GM20431 (cell line): ENCODE measurements around the gene PCDHB3.
"Not testable (repeated sequence)": the region's sequence is repeated elsewhere in the genome, so short reads cannot be mapped to it uniquely, and the experiment has no call there.

ENCODE experiments used
- in situ Hi-C: fragments of 300-500 bp; cut with MseI, MboI; formaldehyde crosslinking; loops from one replicate; pipeline ENCODE4 v1.15.0; 2020; ENCODE audit warnings: low sequenced_read_pairs; ENCODE audit not compliant: unreplicated experiment

The PCDHB3 gene

DNA sequence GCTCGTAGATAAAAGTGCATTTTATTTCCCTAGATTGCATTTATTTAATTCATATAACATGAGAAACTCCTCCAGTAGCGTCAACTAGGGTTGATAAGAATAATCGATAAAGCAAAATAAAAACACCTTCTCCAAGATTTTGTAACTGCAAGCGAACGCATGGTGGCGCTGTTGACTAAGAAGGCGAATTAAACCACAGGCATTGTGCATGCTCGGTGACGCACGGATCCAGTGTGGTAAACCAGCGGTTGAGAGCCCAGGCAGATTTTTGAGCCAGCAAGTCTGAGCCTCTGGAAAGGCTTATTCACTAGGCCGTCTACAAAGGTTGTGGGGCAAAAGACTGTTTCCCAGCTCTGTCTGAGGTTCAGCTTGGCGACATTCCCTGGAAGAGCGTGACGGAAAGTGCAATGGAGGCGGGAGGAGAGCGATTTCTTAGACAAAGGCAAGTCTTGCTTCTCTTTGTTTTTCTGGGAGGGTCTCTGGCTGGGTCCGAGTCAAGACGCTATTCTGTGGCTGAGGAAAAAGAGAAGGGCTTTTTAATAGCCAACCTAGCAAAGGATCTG lies at the start of gene PCDHB3:
TSS of gene PCDHB3 (plus strand) at position 231 of the 563 bp plus-strand sequence. CDS start at position 408, 177 bp downstream.
- in situ Hi-C loops, result no loop called here

- in situ Hi-C loops, result no loop called here
Observed at GRCh38 chr5:141050622-141051520, 49.4 kb upstream of the PCDHB3 start, which contains the start of gene PCDHB1. TSS of gene PCDHB1 (plus strand) at chr5:141051374. CDS start at chr5:141051471, 97 bp downstream.

DNA sequence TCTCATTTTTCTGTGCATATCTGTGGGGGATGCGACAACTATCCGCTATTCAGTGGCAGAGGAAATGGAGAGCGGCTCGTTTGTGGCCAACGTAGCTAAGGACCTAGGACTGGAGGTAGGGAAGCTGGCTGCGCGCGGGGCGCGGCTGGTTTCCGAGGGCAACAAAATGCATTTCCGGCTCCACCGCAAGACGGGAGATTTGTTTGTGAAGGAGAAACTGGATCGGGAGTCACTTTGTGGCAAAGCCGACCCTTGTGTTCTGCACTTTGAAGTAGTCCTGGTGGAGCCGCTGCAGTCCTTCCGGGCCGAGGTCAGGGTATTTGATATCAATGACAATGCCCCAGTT lies 48.8 kb upstream of the PCDHB3 start:
- in situ Hi-C loops, result no loop called here

DNA sequence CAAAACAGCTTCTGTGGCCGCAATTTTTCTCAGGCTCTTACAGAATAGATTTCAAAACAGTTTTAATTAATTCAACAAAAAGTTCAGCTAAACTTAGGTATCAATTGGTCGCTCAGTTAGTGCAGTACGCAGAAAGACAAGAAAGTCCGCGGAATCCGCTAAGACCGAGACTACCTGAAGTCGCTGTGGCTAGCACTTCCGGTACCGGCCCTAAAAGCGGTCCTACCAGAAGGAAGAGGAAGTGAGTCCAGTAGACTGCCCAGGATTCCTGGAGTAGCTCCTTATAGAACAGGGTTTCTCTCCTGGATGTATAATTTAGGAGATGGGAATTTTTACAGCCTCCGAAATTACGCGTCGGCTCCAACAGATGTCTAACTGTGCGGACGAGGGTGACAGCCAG lies 22.4 kb upstream of the PCDHB3 start:
- in situ Hi-C loops, result no loop called here

DNA sequence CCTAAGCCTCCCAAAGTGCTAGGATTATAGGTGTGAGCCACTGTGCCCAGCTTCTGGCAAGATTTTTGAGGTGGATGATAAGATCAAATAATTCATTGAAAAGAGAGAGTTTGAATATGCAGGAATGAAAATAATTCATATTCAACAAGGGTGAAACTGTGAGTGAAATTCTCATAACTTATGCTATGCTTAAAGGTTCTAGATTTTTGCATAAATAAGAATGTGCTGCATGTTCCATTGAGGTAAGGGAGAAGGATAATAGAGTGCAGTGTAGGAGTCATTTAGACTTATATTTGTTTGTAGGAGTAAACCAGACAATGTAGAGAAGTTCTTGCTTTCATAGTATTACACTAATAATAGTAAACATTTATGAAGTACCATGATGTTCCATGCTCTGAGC lies 18.0 kb upstream of the PCDHB3 start:
- in situ Hi-C loops, result no loop called here

GRCh38 chr5:141084487-141084989 lies 15.7 kb upstream of the PCDHB3 start:
- in situ Hi-C loops, result no loop called here

- in situ Hi-C loops, result no loop called here
Observed at GRCh38 chr5:141094481-141095262, 5.6 kb upstream of the PCDHB3 start, which contains the start of gene PCDHB2. TSS of gene PCDHB2 (plus strand) at chr5:141094615. CDS start at chr5:141094791, 176 bp downstream.

DNA sequence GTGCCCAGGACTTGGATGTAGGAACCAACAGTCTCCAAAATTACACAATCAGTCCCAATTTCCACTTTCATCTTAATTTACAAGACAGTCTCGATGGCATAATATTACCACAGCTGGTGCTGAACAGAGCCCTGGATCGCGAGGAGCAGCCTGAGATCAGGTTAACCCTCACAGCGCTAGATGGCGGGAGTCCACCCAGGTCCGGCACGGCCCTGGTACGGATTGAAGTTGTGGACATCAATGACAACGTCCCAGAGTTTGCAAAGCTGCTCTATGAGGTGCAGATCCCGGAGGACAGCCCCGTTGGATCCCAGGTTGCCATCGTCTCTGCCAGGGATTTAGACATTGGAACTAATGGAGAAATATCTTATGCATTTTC lies 5.0 kb upstream of the PCDHB3 start:
- in situ Hi-C loops, result no loop called here

- in situ Hi-C loops, result not testable (repeated sequence)
Observed at GRCh38 chr5:141096181-141096580, 4.1 kb upstream of the PCDHB3 start.

- in situ Hi-C loops, result not testable (repeated sequence)
Observed at GRCh38 chr5:141096586-141096985, 3.7 kb upstream of the PCDHB3 start.

DNA sequence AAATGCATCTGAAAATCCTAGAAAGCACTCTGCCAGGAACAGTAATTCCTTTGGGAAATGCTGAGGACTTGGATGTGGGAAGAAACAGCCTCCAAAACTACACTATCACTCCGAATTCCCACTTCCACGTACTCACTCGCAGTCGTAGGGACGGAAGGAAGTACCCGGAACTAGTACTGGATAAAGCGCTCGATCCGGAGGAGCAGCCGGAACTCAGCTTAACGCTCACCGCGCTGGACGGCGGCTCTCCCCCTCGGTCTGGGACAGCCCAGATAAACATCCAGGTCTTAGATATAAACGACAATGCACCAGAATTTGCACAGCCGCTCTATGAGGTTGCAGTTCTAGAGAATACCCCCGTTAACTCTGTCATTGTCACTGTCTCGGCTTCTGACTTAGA lies 786 bp downstream of the PCDHB3 start:
- in situ Hi-C loops, result no loop called here

DNA sequence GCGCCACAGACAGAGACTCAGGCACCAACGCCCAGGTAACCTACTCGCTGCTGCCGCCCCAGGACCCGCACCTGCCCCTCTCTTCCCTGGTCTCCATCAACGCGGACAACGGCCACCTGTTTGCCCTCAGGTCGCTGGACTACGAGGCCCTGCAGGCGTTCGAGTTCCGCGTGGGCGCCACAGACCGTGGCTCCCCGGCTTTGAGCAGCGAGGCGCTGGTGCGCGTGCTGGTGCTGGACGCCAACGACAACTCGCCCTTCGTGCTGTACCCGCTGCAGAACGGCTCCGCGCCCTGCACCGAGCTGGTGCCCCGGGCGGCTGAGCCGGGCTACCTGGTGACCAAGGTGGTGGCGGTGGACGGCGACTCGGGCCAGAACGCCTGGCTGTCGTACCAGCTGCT lies 1.8 kb downstream of the PCDHB3 start:
- in situ Hi-C loops, result not testable (repeated sequence)

DNA sequence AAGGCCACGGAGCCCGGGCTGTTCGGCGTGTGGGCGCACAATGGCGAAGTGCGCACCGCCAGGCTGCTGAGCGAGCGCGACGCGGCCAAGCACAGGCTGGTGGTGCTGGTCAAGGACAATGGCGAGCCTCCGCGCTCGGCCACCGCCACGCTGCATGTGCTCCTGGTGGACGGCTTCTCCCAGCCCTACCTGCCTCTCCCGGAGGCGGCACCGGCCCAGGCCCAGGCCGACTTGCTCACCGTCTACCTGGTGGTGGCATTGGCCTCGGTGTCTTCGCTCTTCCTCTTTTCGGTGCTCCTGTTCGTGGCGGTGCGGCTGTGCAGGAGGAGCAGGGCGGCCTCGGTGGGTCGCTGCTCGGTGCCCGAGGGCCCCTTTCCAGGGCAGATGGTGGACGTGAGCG lies 2.2 kb downstream of the PCDHB3 start:
- in situ Hi-C loops, result not testable (repeated sequence)

DNA sequence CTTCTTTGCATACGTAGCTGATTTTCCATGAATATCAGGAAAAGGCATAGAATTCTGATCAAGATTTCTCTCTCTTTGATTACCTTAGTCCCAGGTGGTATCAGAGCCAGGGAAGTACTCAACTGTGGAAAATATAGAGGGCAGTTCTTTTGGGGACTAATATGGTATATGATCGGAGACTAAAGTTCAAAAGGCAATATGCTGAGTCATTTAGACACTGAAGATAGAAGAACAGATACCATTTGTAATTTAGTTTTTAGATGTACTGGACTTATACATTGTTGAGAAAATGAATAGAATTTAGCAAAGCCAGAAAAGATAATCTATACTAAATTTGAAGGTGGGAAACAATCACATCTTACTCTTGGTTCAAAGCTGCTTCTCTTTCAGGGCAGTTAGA lies 5.1 kb downstream of the PCDHB3 start:
- in situ Hi-C loops, result no loop called here

DNA sequence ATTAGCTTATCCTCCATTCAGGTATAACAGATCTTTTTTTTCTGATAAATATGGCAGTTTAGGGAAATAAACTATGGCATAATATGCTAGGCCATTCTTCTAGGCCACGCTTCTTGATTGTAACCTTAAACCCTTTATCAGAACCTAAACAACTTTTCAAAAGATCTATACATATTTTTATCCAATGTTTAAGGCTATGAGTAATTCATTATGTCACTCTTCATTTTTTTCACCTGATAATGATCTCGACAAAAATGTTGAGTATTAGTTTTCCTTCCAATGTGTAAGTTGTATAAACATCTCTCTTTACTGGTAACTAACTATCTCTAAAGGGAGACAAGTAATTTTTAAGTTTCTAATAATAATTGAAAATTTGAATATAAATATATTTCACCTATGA lies 19.0 kb downstream of the PCDHB3 start:
- in situ Hi-C loops, result no loop called here

GRCh38 chr5:141121563-141121962 lies 21.3 kb downstream of the PCDHB3 start, which contains the start of gene PCDHB4:
TSS of gene PCDHB4 (plus strand) at chr5:141121818. CDS start at chr5:141121999, 181 bp downstream.
- in situ Hi-C loops, result no loop called here

DNA sequence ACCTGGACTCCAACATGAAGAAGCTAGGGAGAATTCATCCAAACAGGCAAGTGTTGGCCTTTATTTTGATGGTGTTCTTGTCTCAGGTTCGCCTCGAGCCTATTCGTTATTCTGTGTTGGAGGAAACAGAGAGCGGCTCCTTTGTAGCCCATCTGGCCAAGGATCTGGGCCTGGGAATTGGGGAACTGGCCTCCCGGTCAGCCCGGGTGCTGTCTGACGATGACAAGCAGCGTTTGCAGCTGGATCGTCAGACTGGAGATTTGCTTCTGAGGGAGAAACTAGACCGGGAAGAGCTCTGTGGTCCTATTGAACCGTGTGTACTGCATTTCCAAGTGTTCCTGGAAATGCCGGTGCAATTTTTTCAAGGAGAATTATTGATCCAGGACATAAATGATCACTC lies 21.7 kb downstream of the PCDHB3 start:
- in situ Hi-C loops, result no loop called here

GRCh38 chr5:141123396-141124135 lies 23.3 kb downstream of the PCDHB3 start:
- in situ Hi-C loops, result not testable (repeated sequence)

GRCh38 chr5:141127305-141127704 lies 27.0 kb downstream of the PCDHB3 start:
- in situ Hi-C loops, result no loop called here
